HepG2 (cell line): ENCODE measurements around the gene PLD2. TPM values are rescaled to one million over a fixed set of nuclear protein-coding genes. Genes with fewer than 3 reads are reported as not detected.
A peak's percentile ranks its signal among the peaks of the same experiment; 100 is the strongest.

Experiments used
- ATF4 ChIP-seq, 2 experiments: fragments of 450-650 bp in 1 of 2; sonication (generic) in 1 of 2; formaldehyde crosslinking; IDR thresholded peaks; 2 replicates each; pipeline versions ENCODE4 v1.5.0 to v1.8.0; 2020 to 2022; ENCODE audit warnings: mild to moderate bottlenecking in 1 of 2, missing genetic modification reagents in 1 of 2
- BRF2 ChIP-seq: sonication (generic); formaldehyde crosslinking; IDR thresholded peaks from 2 replicates; pipeline ENCODE4 v1.8.1; 2022; ENCODE audit warnings: mild to moderate bottlenecking, missing genetic modification reagents
- CSRNP1 ChIP-seq: sonication (generic); formaldehyde crosslinking; IDR thresholded peaks from 2 replicates; pipeline ENCODE4 v1.8.1; 2023; ENCODE audit warnings: mild to moderate bottlenecking, missing genetic modification reagents
- KLF9 ChIP-seq: IDR thresholded peaks from 2 replicates; pipeline ENCODE4 v1.6.1; 2016; ENCODE audit warnings: low read depth
- MAFF ChIP-seq: IDR thresholded peaks from 2 replicates; pipeline ENCODE4 v1.6.1; 2011; ENCODE audit warnings: low read depth, low read length, improper control_type of control experiment
- NBN ChIP-seq: fragments of 450-650 bp; conservative IDR thresholded peaks from 2 replicates; pipeline ENCODE4 v1.6.1; 2017
- PATZ1 ChIP-seq: sonication (generic); formaldehyde crosslinking; IDR thresholded peaks from 2 replicates; pipeline ENCODE4 v1.4.0; 2020; ENCODE audit warnings: missing genetic modification reagents
- PCBP2 ChIP-seq: fragments of 200-400 bp; formaldehyde crosslinking; optimal IDR thresholded peaks from 2 replicates; pipeline ENCODE3; 2018; ENCODE audit warnings: low read length, low read depth; ENCODE audit not compliant: poor library complexity, severe bottlenecking
- RFX1 ChIP-seq: fragments of 450-650 bp; IDR thresholded peaks from 2 replicates; pipeline ENCODE4 v1.6.1; 2017
- RNF2 ChIP-seq: fragments of 450-650 bp; conservative IDR thresholded peaks from 2 replicates; pipeline ENCODE4 v1.6.1; 2016; ENCODE audit warnings: low read depth
- SP2 ChIP-seq: sonication (generic); formaldehyde crosslinking; IDR thresholded peaks from 2 replicates; pipeline ENCODE4 v1.5.1; 2020; ENCODE audit warnings: mild to moderate bottlenecking, missing genetic modification reagents
- THRA ChIP-seq: sonication (generic); formaldehyde crosslinking; IDR thresholded peaks from 2 replicates; pipeline ENCODE4 v1.4.0; 2020; ENCODE audit warnings: missing genetic modification reagents, borderline replicate concordance
- USF2 ChIP-seq, 2 experiments: sonication (generic) in 1 of 2; formaldehyde crosslinking in 1 of 2; IDR thresholded peaks; 2 replicates each; pipeline versions ENCODE4 v1.5.1 to v1.6.1; 2011 to 2020; ENCODE audit warnings: borderline replicate concordance in 1 of 2, low read depth in 1 of 2, low read length in 1 of 2, mild to moderate bottlenecking in 1 of 2, missing genetic modification reagents in 1 of 2, moderate library complexity in 1 of 2
- YEATS2 ChIP-seq: sonication (generic); formaldehyde crosslinking; IDR thresholded peaks from 2 replicates; pipeline ENCODE4 v1.4.0; 2020; ENCODE audit warnings: missing genetic modification reagents, borderline replicate concordance
- ZNF234 ChIP-seq: sonication (generic); formaldehyde crosslinking; conservative IDR thresholded peaks from 2 replicates; pipeline ENCODE4 v1.5.1; 2020; ENCODE audit warnings: mild to moderate bottlenecking, missing genetic modification reagents
- ZNF552 ChIP-seq: sonication (generic); formaldehyde crosslinking; IDR thresholded peaks from 2 replicates; pipeline ENCODE4 v1.9.0; 2022; ENCODE audit warnings: missing genetic modification reagents, mild to moderate bottlenecking, borderline replicate concordance
- ZNF75D ChIP-seq: sonication (generic); formaldehyde crosslinking; IDR thresholded peaks from 2 replicates; pipeline ENCODE4 v1.8.1; 2023; ENCODE audit warnings: missing genetic modification reagents, mild to moderate bottlenecking, borderline replicate concordance
- ZNF775 ChIP-seq: sonication (generic); formaldehyde crosslinking; IDR thresholded peaks from 2 replicates; pipeline ENCODE4 v1.4.0; 2020; ENCODE audit warnings: missing genetic modification reagents, mild to moderate bottlenecking, moderate library complexity, borderline replicate concordance
- ZNF83 ChIP-seq: sonication (generic); formaldehyde crosslinking; IDR thresholded peaks from 2 replicates; pipeline ENCODE4 v1.4.0; 2020; ENCODE audit warnings: missing genetic modification reagents, mild to moderate bottlenecking, borderline replicate concordance
- polyA plus RNA-seq, 8 experiments: library from polyadenylated mRNA; depleted of rRNA in 3 of 8; stranded (reverse) in 7 of 8; unstranded in 1 of 8; fragments of >200 nt; fragmentation: Illumina TruSeq in 4 of 8; extraction: Trizol in 4 of 8; gene quantifications; 2 replicates each; pipeline versions ENCODE4 v1.2.1 to v1.2.3, GENCODE V29; 2011 to 2016; ENCODE audit warnings: low read depth in 4 of 8, missing spikeins in 1 of 8, mixed read lengths in 1 of 8; ENCODE audit not compliant: insufficient read depth in 1 of 8
- total RNA-seq, 5 experiments: library from RNA; depleted of rRNA; stranded (reverse); fragments of >200 nt; fragmentation: Illumina TruSeq; extraction: Trizol; gene quantifications; 2 replicates each; pipeline ENCODE4 v1.2.3, GENCODE V29; 2016; ENCODE audit warnings: low read depth in 1 of 5

PLD2 gene
- total and polyA plus RNA-seq, 2 of the 13 experiments (the other 11 are each of a cell fraction or from before 2014, with no cell fraction given), result 13.4 to 29.7 TPM

DNA sequence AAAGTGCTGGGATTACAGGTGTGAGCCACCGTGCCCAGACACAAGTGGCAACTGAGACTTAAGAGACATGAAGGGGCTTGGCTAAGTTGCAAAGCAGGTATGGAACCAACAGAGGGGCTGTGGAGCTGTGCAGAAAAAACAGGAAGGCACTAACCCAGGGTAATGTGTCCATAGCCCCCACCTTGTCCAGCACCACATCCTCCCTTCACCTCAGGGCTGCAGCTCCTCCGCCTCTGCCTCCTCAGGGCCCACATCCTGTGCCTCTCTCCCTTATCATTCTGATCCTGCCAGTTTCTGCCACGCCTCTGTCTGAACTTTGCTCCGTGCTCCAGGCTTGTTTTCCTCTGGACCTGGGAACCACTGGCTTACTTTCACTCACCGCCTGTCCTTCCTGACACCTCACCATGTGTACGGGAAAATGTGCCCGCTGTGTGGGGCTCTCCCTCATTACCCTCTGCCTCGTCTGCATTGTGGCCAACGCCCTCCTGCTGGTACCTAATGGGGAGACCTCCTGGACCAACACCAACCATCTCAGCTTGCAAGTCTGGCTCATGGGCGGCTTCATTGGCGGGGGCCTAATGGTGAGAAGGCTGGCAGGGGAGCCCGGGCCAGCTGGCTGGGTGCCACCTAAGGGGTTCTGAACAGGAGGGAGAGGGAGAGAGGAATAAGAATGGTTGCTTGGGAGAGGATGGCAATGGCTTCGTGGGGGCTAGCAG lies 35.3 kb upstream of the PLD2 start, which contains the start of gene TM4SF5 (continued):
- TF ChIP-seq PATZ1 (CRISPR knock-in tag) (peak; percentile 78; the same call in 1 of the 2 replicates), PCBP2 (no peak), ZNF775 (no peak; the same call in 1 of the 2 replicates), CSRNP1 (CRISPR knock-in tag) (peak; percentile 95), YEATS2 (CRISPR knock-in tag) (peak; percentile 31; the same call in 1 of the 2 replicates), BRF2 (0 out of 2 replicates have a peak, but pooled peaks have one; percentile 69), ZNF75D (CRISPR knock-in tag) (no peak), ZNF83 (CRISPR knock-in tag) (no peak), ZNF552 (CRISPR knock-in tag) (0 out of 2 replicates have a peak, but pooled peaks have one; percentile 32), MAFF (no peak), NBN (no peak), THRA (CRISPR knock-in tag) (peak; percentile 55; the same call in 1 of the 2 replicates), ATF4 (CRISPR knock-in tag; IDR thresholded peaks at IDR 0.05) (no peak), SP2 (CRISPR knock-in tag) (no peak), RFX1 (no peak), RNF2 (no peak), USF2 (IDR thresholded peaks at IDR 0.05; ENCODE audit: low read depth, low read length) (no peak), USF2 (CRISPR knock-in tag; IDR thresholded peaks at IDR 0.05; ENCODE audit: borderline replicate concordance) (no peak), ZNF234 (CRISPR knock-in tag) (0 out of 2 replicates have a peak, but pooled peaks have one; percentile 36), KLF9 (CRISPR knock-in tag) (peak; percentile 93; the same call in 1 of the 2 replicates)
